Measurements from ENCODE around the gene MEGF11.

GRCh38 chr15:65918357-65918920 is 335.1 kb downstream of the MEGF11 start:
- no peak for TF ChIP-seq CTCF (IDR thresholded peaks at IDR 0.05)
- TF ChIP-seq POLR2A (IDR thresholded peaks at IDR 0.05) = no peak
